GM19467 (cell line): ENCODE results near the gene CNTN2.

Experiments used
- ATAC-seq: cut with Tn5 transposase; IDR thresholded peaks from one replicate; pipeline ENCODE4 v1.9.1; 2021; ENCODE audit warnings: mild to moderate bottlenecking, moderate library complexity; ENCODE audit not compliant: unreplicated experiment

CNTN2 gene

GRCh38 chr1:205042911-205043806 is at the start of gene CNTN2:
CNTN2 (plus strand) TSS chr1:205043212; CDS start chr1:205053186, 9,974 bp downstream.
- ATAC-seq, result no peak

- ATAC-seq, result no peak
Observed at GRCh38 chr1:204994086-204994862, 48.7 kb upstream of the CNTN2 start.

GRCh38 chr1:204996981-204997380 is 46.0 kb upstream of the CNTN2 start:
- no peak for ATAC-seq

GRCh38 chr1:204997591-204998355 is 45.2 kb upstream of the CNTN2 start:
- no peak for ATAC-seq

- ATAC-seq, result no peak
Observed at GRCh38 chr1:205001162-205001561, 41.9 kb upstream of the CNTN2 start.

- ATAC-seq, result no peak
Observed at GRCh38 chr1:205002705-205003104, 40.3 kb upstream of the CNTN2 start.

GRCh38 chr1:205003358-205004131 is 39.5 kb upstream of the CNTN2 start:
- no peak for ATAC-seq

- no peak for ATAC-seq
Observed at GRCh38 chr1:205004351-205004750, 38.7 kb upstream of the CNTN2 start.

GRCh38 chr1:205008896-205009295 is 34.1 kb upstream of the CNTN2 start:
- ATAC-seq, result no peak

GRCh38 chr1:205009670-205010069 is 33.3 kb upstream of the CNTN2 start:
- no peak for ATAC-seq

GRCh38 chr1:205012391-205013140 is 30.4 kb upstream of the CNTN2 start:
- no peak for ATAC-seq

GRCh38 chr1:205013683-205014367 is 29.2 kb upstream of the CNTN2 start:
- no peak for ATAC-seq

- ATAC-seq, result no peak
Observed at GRCh38 chr1:205014783-205015182, 28.2 kb upstream of the CNTN2 start.

- no peak for ATAC-seq
Observed at GRCh38 chr1:205015241-205015640, 27.8 kb upstream of the CNTN2 start.

GRCh38 chr1:205016075-205016474 is 26.9 kb upstream of the CNTN2 start:
- ATAC-seq, result no peak

- ATAC-seq, result no peak
Observed at GRCh38 chr1:205016584-205016983, 26.4 kb upstream of the CNTN2 start.

GRCh38 chr1:205017001-205017400 is 26.0 kb upstream of the CNTN2 start:
- no peak for ATAC-seq

GRCh38 chr1:205017766-205018165 is 25.2 kb upstream of the CNTN2 start:
- no peak for ATAC-seq

GRCh38 chr1:205018381-205018780 is 24.6 kb upstream of the CNTN2 start:
- ATAC-seq, result no peak
